ENCODE data around the gene ALOX5. TPM values are rescaled to one million over a fixed set of nuclear protein-coding genes. Genes with fewer than 3 reads are reported as not detected.

Gene ALOX5
- total and polyA plus RNA-seq, 2 of the 4 experiments (the other 2 are of a cell fraction) = not detected

DNA sequence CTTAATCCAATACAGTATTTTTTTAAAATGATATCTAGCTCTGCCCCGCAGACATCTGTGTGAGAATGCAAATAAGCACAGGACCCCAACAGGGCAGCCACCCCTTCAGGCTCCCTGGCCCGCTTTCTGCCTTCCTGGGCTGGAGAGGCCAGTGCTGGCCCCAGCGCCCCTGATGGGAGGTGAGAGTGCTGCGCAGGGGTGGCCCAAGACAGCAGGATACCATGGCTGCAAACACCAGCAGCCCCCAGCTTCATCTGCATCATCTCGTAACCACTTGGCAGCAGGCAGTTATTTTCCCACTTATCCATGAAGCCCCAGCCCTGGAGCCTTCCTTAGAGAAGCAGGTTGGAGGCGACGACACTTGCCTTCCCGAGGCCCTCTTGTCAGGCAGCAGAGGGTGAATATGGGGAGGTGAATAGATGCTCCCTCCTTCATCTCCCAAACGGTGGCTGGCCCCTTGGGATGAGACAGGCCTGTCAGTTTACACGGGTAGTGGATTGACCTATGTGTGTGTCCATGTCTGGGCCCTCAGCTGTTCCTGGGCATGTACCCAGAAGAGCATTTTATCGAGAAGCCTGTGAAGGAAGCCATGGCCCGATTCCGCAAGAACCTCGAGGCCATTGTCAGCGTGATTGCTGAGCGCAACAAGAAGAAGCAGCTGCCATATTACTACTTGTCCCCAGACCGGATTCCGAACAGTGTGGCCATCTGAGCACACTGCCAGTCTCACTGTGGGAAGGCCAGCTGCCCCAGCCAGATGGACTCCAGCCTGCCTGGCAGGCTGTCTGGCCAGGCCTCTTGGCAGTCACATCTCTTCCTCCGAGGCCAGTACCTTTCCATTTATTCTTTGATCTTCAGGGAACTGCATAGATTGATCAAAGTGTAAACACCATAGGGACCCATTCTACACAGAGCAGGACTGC is 71.2 kb downstream of the ALOX5 start:
- ChIA-PET CTCF (interaction anchor here (0.5 kb wide), 1 partner anchor 74 kb away, joined by 3 read pairs; no protein-coding TSS in a partner anchor), POLR2A (ENCODE audit: unreplicated experiment) (interaction anchor here (0.6 kb wide), 1 partner anchor 10 kb away, joined by 6 read pairs; no protein-coding TSS in a partner anchor)
- no peaks in the 10 kb centered on the region for H3K79me1 ChIP-seq (ENCODE audit: low read depth in 1 of 2, low read length in 2 of 2)
- H3K4ac ChIP-seq (ENCODE audit: low read depth, low read length) = no peak overlapping the region
- H3K4me3 ChIP-seq (ENCODE audit: insufficient read depth, low read depth, low read length) = no peak overlapping the region
- H3K9me1 ChIP-seq (ENCODE audit: insufficient read depth, low read length) = no peaks in the 10 kb centered on the region
- no peaks in the 10 kb centered on the region for H3K9me3 ChIP-seq (ENCODE audit: control insufficient read depth, insufficient read depth, low read length)
- no TSS peak for BruUV-seq (replicated peaks)
- H3K18ac ChIP-seq (ENCODE audit: low read depth, low read length) = no peak overlapping the region
- no peak overlapping the region for H3K27ac ChIP-seq (ENCODE audit: insufficient read depth, low read length)
- H2BK20ac ChIP-seq (ENCODE audit: low read depth, low read length) = no peak overlapping the region
- no peak overlapping the region for H2BK120ac ChIP-seq (ENCODE audit: low read depth, low read length)
- no peak overlapping the region for H3K4me2 ChIP-seq (ENCODE audit: low read depth, low read length)
- dilution Hi-C loops (cut with HindIII; ENCODE audit: low sequenced_read_pairs, unreplicated experiment) = no loop called here
- no peak overlapping the region for H4K8ac ChIP-seq (ENCODE audit: low read depth in 2 of 2, low read length in 2 of 2)
- ATAC-seq (ENCODE audit: low read depth) (no peak; the same call in 1 of the 2 replicates), DNase-seq (no peak)
- no peak overlapping the region for H3K23ac ChIP-seq (ENCODE audit: low read depth, low read length)
- H4K91ac ChIP-seq (ENCODE audit: insufficient read depth, low read depth, low read length) = no peak overlapping the region
- no peak overlapping the region for H2AK5ac ChIP-seq (ENCODE audit: low read depth, low read length)
- 77% methylated on average over 10 of the region's 19 CpGs; no CpG with 5 or more reads in 1 of the 2 experiments for WGBS, 2 experiments (ENCODE audit: extremely low coverage in 2 of 2, insufficient read length in 1 of 2)
- no peak overlapping the region for H2AK9ac ChIP-seq (replicated peaks; ENCODE audit: low read depth, low read length, poor library complexity)
- intact Hi-C loops (cut with micrococcal nuclease) = no loop called here
- no peaks in the 10 kb centered on the region for H4K20me1 ChIP-seq (ENCODE audit: insufficient read depth, low read length)
- H4K5ac ChIP-seq (ENCODE audit: low read depth, low read length) = no peak overlapping the region
- H3K27me3 ChIP-seq (ENCODE audit: control insufficient read depth, insufficient read depth, low read length) = peaks cover 13% of the 10 kb centered on the region; the same call in 1 of the 2 replicates
- in situ Hi-C loops (cut with MboI; ENCODE audit: low sequenced_read_pairs) = no loop called here
- H3K36me3 ChIP-seq (ENCODE audit: control insufficient read depth, insufficient read depth, low read length) = no peaks in the 10 kb centered on the region
- no peak overlapping the region for H3K9ac ChIP-seq (ENCODE audit: low read depth, low read length)
- H3K56ac ChIP-seq (ENCODE audit: extremely low read depth, insufficient read depth, low read length) = no peak overlapping the region
- no peak overlapping the region for H3K14ac ChIP-seq (replicated peaks; ENCODE audit: low read depth, low read length)
- H2BK5ac ChIP-seq (ENCODE audit: low read depth, low read length, poor library complexity, severe bottlenecking) = no peak overlapping the region
- no peak overlapping the region for H2AFZ ChIP-seq (replicated peaks; ENCODE audit: low read length, poor library complexity)
- no peak overlapping the region for H2BK15ac ChIP-seq (ENCODE audit: low read depth, low read length)
- no peaks in the 10 kb centered on the region for H3K4me1 ChIP-seq (ENCODE audit: control insufficient read depth, insufficient read depth, low read length)
- TF ChIP-seq, protein P1, sequence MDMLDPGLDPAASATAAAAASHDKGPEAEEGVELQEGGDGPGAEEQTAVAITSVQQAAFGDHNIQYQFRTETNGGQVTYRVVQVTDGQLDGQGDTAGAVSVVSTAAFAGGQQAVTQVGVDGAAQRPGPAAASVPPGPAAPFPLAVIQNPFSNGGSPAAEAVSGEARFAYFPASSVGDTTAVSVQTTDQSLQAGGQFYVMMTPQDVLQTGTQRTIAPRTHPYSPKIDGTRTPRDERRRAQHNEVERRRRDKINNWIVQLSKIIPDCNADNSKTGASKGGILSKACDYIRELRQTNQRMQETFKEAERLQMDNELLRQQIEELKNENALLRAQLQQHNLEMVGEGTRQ (IDR thresholded peaks at IDR 0.05; ENCODE audit: low read depth, low read length) = no peak
- no peak for TF ChIP-seq BHLHE40 (IDR thresholded peaks at IDR 0.05; ENCODE audit: low read depth, low read length)
- no peak for TF ChIP-seq NFE2L2 (IDR thresholded peaks at IDR 0.05; ENCODE audit: low read depth, low read length)
- no peak for TF ChIP-seq RAD21 (IDR thresholded peaks at IDR 0.05; ENCODE audit: low read length)
- no peak for TF ChIP-seq CEBPB (IDR thresholded peaks at IDR 0.05; ENCODE audit: low read depth, low read length)
- TF ChIP-seq RFX5 (IDR thresholded peaks at IDR 0.05; ENCODE audit: low read depth, low read length) = no peak
- no peak for TF ChIP-seq CHD1 (IDR thresholded peaks at IDR 0.05; ENCODE audit: low read depth, low read length)
- TF ChIP-seq, protein P2, sequence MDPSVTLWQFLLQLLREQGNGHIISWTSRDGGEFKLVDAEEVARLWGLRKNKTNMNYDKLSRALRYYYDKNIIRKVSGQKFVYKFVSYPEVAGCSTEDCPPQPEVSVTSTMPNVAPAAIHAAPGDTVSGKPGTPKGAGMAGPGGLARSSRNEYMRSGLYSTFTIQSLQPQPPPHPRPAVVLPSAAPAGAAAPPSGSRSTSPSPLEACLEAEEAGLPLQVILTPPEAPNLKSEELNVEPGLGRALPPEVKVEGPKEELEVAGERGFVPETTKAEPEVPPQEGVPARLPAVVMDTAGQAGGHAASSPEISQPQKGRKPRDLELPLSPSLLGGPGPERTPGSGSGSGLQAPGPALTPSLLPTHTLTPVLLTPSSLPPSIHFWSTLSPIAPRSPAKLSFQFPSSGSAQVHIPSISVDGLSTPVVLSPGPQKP (IDR thresholded peaks at IDR 0.05; ENCODE audit: borderline replicate concordance, low read depth, low read length) = no peak
- TF ChIP-seq SMC3 (IDR thresholded peaks at IDR 0.05; ENCODE audit: low read depth, low read length) = no peak
- no peak for TF ChIP-seq MAZ (IDR thresholded peaks at IDR 0.05; ENCODE audit: borderline replicate concordance, low read depth, low read length)
- no peak for TF ChIP-seq MXI1 (IDR thresholded peaks at IDR 0.05; ENCODE audit: borderline replicate concordance, low read depth, low read length)
- TF ChIP-seq POLR2A (IDR thresholded peaks at IDR 0.05; ENCODE audit: low read depth, low read length) = no peak
- TF ChIP-seq RCOR1 (IDR thresholded peaks at IDR 0.05; ENCODE audit: insufficient replicate concordance, low read length) = no peak
- TF ChIP-seq FOS (IDR thresholded peaks at IDR 0.05; ENCODE audit: low read depth, low read length) = no peak

Data from IMR-90 (cell line).